Amniotic epithelial cell (primary cell): ENCODE data around the gene CEP192.
"Not testable (repeated sequence)": the region's sequence is repeated elsewhere in the genome, so short reads cannot be mapped to it uniquely, and the experiment has no call there.

Experiments
- DNase-seq: peaks from one replicate; pipeline ENCODE4 v3.0.0-alpha.2; 2010; ENCODE audit warnings: low read depth

Gene CEP192

GRCh38 chr18:12990967-12991820, at the start of gene CEP192:
CEP192 (plus strand) TSS chr18:12991362; CDS start chr18:12999425, 8,063 bp downstream.
- peak; percentile 97 for DNase-seq

- DNase-seq = no peak
Measured at GRCh38 chr18:12943215-12943614, 47.9 kb upstream of the CEP192 start.

GRCh38 chr18:12944709-12945108, 46.5 kb upstream of the CEP192 start:
- no peak for DNase-seq

GRCh38 chr18:12946549-12947284, 44.4 kb upstream of the CEP192 start:
- DNase-seq = peak; percentile 84

GRCh38 chr18:12947285-12948049, 43.7 kb upstream of the CEP192 start, which contains the start of gene SEH1L:
SEH1L (plus strand) TSS chr18:12948011; CDS start chr18:12948122, 111 bp downstream.
- DNase-seq = peak; percentile 95

- DNase-seq = peak; percentile 93
Measured at GRCh38 chr18:12948050-12948804, 42.9 kb upstream of the CEP192 start.

GRCh38 chr18:12958478-12958877, 32.7 kb upstream of the CEP192 start:
- DNase-seq = no peak

GRCh38 chr18:12960395-12960794, 30.8 kb upstream of the CEP192 start:
- DNase-seq = no peak

- DNase-seq = no peak
Measured at GRCh38 chr18:12960853-12961397, 30.2 kb upstream of the CEP192 start.

- no peak for DNase-seq
Measured at GRCh38 chr18:12963069-12963468, 28.1 kb upstream of the CEP192 start.

- DNase-seq = no peak
Measured at GRCh38 chr18:12968115-12968514, 23.0 kb upstream of the CEP192 start.

GRCh38 chr18:12968619-12969018, 22.5 kb upstream of the CEP192 start:
- DNase-seq = no peak

GRCh38 chr18:12973562-12974213, 17.5 kb upstream of the CEP192 start:
- no peak for DNase-seq

- no peak for DNase-seq
Measured at GRCh38 chr18:12975488-12975887, 15.7 kb upstream of the CEP192 start.

GRCh38 chr18:12976305-12976704, 14.9 kb upstream of the CEP192 start:
- no peak for DNase-seq

- DNase-seq = not testable (repeated sequence)
Measured at GRCh38 chr18:12980065-12980464, 11.1 kb upstream of the CEP192 start.

GRCh38 chr18:12989397-12990122, 1.6 kb upstream of the CEP192 start:
- no peak for DNase-seq

- no peak for DNase-seq
Measured at GRCh38 chr18:12990123-12990475, 1.1 kb upstream of the CEP192 start.

GRCh38 chr18:12990641-12990966, 558 bp upstream of the CEP192 start:
- DNase-seq = no peak

- DNase-seq = no peak
Measured at GRCh38 chr18:12991821-12992179, 638 bp downstream of the CEP192 start.
